NCI-H1105 treated with DMSO at 0.1 percent for 48 hours (cell line): ENCODE measurements around the gene GGPS1.
"Not testable (repeated sequence)": the region's sequence is repeated elsewhere in the genome, so short reads cannot be mapped to it uniquely, and the experiment has no call there.

Experiments used
- DNase-seq: peaks from one replicate; lab custom pipeline; 2025; lab: John Stamatoyannopoulos, UW

GGPS1 gene

DNA sequence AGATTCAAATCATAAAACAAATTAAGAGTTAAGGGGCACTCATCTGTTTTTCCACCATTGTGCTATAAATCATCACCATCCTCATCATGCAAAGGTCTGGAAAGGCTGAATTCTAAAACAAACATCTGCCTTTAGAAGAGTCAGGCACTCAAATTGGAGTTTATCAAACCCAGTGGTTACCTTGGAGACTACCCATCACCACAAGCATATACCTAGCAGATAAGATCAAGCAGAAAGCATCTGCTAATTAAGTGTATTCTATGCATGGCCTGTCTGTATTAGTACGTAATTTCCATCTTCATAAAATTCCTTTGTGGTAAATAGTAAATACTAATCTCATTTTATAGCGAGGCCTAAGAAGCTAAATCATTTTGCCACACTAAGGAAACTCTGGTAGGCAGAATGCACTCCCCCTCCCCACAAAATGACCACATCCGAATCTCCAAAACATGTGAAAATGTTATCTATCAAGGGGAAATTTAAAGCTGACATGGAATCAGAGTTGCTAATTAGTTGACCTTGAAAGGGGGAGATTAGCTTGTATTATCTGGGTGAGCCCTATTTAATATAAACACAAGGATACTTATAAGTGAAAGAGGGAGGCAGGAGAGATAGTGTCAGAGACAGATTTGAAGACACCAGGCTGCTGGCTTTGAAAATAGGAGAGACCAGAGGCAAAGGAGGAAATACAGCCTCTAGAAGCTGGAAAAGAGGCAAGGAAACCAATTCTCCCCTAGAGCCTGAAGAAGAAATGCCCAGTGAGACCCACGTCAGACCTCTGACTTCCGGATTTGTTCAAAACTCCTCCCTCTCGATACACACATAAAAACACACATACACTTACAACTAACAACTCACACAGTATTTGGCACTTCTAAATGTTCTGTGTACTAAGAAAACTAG is 23.6 kb upstream of the GGPS1 start:
- DNase-seq, result no peak

DNA sequence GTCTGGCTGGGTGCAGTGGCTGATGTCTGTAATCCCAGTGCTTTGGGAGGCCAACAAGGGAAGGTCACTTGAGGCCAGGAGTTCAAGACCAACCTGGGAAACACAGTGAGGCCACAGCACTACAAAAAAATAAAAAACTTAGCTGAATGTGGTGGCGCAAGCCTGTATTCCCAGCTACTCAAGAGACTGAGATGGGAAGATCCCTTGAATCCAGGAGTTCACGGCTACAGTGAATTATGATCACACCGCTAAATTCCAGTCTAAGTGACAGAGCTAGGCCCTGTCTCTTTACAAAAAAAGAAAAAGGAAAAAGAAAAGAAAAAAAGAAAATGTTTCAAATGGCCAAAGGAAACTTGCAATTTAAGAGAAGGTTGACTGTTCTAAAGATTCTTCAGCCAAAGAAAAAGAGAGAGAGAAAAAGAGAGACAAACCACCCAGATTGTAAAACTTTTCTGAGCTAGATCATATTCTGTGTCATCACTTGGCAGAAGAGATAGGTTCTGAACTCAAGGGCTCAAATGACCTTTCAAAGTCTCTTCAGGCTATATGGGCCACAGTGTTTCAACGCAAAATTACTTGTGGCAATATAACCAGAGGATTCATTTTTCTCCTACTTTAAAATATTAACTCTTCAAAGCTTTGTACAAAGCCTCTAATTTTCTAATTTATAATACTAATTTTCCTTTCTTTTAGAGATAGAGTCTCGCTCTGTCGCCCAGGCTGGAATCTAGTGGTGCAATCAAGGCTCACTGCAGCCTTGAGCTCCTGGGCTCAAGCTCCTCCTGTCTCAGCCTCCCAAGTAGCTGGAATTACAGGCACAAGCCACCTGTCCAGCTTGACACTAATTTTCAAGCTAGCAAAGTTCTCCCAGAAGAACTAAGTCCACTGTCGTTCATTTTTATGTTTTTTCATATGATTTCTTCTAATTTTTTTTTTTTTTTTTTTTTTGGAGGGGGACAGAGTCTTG is 20.9 kb upstream of the GGPS1 start:
- DNase-seq, result no peak

DNA sequence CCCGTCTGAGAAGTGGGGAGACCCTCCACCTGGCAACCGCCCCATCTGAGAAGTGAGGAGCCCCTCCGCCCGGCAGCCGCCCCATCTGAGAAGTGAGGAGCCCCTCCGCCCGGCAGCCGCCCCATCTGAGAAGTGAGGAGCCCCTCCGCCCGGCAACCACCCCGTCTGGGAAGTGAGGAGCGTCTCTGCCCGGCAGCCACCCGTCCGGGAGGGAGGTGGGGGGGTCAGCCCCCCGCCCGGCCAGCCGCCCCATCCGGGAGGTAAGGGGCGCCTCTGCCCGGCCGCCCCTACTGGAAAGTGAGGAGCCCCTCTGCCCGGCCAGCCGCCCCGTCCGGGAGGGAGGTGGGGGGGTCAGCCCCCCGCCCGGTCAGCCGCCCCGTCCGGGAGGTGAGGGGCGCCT is 19.2 kb upstream of the GGPS1 start:
- not testable (repeated sequence) for DNase-seq

DNA sequence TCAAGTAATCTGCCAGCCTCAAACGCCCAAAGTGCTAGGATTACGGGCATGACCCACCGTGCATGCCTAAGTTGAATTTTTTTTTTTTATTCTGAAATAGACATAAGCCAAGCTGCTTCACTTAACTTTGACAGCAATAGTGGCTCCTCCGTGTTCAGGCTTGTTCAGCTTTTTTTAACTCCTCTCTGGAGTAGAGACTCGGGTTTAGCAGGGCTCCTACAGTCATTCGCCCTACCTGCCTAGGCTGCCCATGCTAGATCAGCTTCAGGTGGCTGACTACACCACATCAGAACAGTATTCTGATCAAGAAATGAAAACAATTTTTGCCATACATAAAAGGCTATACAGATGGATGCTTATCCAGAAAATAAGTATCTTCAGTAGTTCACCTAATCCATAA is 15.1 kb upstream of the GGPS1 start:
- no peak for DNase-seq

DNA sequence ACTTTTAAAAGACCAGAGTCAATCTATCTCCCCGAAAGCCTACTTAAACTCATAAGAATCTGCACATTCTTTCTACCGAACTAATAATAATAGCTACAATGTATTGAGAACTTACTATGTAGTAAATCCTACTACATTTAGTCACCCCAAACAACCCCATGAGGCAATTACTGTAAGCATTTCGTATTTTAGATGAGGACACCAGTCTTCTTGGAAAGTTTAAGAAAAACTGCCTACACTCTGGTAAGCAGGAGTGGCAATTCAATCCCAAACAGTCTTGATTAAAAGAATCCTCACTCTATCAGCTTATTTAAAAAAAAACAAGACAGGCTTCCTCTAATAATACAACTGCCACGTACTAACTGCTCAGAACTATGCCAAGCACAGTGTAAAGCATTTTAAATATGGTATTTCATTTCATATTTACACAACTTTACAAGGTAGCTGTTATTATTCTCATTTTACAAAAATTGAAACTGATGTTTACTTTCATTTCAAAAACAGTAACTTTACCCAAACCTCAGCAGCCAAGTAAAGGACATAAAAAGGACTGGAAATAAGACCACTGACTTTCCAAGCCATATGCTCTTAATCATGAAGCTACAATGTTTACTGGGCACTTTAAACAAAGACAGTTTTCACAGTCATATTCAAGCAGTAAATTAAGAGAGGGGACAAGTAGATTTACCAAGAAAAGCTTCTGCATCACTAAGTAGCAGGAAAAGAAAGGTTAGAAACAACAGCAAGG is 14.3 kb upstream of the GGPS1 start:
- no peak for DNase-seq

DNA sequence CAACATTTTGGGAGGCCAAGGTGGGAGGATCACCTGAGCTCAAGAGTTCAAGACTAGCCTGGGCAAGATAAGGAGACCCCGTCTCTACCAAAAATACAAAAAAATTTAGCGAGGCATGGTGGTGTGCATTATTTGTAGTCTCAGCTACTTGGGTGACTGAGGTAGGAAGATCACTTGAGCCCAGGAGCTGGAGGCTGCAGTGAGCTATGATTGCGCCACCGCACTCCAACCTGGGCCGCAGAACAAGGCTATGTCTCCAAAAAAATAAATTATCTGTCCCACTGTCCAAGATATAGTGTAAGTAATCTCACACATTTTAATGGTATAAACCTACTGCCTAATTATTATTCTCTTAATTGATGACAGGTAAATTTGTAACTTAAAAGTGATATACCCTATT is 13.2 kb upstream of the GGPS1 start:
- no peak for DNase-seq

DNA sequence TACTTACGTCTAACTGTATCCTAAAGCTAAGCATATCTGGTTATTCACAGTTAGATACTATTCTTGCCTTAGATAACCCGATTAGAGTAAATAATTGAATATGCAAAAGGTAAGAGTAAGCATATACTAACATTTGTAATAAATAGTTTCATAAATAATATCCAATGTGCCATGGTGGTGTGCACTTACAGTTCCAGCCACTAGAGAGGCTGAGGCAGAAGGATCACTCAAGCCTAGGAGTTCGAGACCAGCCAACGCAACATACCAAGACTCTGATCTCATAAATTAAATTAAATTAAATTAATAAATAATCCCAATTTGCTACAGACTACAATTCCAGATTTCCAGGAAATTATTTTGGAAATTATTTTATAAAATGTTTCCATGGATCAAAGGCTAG is 12.6 kb upstream of the GGPS1 start:
- DNase-seq, result no peak

DNA sequence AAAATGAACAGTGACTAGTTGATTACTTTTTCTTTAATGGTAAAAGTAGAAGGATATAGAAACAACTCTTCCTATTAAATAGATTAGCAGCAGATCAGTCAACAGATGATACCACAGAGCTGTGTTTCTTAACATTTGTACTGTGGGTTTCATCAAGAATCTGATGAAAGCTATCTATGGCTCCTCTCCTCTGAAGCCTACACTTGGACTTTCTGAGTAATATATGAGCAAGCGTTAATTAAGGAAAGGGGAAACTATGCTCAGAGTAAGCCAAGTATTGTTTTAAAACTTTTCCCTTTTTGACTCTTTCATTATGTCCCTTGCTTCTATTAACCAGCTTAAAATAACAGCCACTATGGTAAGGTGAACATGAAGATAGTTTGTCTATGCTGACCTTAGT is 11.2 kb upstream of the GGPS1 start:
- no peak for DNase-seq

DNA sequence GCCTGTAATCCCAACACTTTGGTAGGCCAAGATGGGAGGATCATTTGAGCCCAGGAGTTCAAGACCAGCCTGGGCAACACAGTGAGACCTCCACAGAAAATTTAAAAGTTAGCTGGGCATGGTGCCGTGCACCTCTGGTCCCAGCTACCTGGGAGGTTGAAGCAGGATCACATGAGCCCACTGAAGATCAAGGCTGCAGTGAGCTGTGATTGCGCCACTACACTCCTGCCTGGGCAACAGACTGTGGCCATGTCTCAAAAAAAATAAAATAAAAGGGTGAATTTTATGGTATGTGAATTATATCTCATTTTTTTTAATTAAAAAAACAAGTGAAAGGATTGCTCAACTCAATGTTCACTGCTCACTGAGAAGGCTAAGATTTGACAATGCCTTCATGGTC is 9.1 kb upstream of the GGPS1 start:
- no peak for DNase-seq

DNA sequence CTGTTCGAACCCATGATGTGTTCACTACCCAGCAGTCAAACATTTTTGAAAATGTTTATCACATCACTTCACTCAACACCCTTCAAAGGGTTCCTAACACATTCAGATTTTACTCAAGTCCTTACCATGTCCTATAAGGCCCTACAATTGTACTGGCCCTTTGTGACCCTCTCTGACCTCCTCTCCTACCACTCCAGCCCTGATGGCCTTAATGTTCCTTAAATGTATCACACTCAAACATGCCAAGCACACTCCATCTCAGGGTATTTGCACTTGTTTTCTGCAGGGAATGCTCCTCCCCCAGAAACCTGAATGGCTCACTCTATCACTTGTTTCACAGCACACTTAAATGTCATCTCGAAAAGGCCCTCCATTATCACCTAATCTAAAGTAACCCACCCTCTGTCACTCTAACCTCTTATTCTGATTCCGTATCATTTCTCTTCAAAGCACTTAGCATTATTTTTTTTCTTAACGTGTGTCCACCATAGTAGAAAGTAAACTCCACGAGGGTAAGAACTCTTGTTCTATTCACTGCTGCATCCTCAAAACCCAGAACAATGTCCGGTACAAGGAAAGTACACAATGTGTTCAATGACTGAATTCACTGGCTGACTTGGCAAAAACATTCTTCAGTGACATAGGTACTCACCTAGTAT is 7.7 kb upstream of the GGPS1 start:
- DNase-seq, result no peak

DNA sequence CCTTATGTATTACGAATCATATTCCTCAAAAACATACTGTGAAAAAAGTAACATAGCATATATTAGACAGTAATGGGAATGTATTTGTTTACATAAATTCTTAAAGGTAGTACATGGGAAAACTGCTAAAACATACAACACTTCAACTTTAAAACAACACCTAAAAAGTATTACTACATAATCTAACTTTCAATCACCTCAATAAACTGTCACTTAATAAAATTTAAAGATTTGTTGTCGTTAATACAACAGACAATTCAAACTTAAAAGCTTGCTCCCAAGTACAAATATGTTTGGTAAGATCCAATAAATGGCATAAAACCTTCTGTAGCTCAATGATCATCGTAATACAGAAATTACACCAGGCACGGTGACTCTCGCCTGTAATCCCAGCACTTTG is 4.1 kb upstream of the GGPS1 start:
- DNase-seq, result no peak

DNA sequence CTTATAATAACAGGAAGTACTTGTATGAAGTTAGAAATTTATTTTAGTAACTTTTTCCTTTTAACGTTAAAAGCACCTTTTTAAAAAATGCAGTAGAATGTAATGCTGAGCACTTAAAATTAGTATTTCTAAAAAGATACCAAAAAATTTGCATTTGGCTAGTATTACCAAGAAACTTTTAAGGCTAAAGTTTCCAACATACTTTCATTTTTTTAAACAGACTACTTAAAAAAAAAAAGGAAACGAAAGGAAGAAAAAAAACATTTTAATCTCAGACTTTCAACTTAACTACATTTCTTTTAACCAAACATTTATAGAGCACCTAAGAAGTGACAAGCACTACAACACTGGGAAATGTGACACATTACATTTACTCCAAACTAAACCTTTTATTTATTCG is 3.2 kb upstream of the GGPS1 start:
- no peak for DNase-seq

DNA sequence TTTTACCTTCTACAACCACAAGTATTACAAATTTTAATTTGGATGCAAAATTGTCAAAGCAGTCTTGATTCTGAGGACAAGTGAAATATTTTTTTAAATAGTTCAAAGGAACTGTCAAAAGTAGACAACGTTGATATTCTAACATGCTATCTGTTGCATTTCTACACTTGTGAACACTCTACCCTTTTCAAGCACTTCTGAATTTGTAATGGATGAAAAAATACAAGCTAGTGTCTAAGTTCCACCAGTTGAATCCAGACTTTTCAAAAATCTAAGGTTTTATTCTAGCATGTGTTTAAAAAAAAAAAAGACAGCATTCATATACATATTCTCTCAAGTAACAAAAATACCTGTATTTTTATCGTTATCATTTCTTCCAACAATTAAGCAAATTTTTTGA is 2.5 kb upstream of the GGPS1 start:
- DNase-seq, result no peak

DNA sequence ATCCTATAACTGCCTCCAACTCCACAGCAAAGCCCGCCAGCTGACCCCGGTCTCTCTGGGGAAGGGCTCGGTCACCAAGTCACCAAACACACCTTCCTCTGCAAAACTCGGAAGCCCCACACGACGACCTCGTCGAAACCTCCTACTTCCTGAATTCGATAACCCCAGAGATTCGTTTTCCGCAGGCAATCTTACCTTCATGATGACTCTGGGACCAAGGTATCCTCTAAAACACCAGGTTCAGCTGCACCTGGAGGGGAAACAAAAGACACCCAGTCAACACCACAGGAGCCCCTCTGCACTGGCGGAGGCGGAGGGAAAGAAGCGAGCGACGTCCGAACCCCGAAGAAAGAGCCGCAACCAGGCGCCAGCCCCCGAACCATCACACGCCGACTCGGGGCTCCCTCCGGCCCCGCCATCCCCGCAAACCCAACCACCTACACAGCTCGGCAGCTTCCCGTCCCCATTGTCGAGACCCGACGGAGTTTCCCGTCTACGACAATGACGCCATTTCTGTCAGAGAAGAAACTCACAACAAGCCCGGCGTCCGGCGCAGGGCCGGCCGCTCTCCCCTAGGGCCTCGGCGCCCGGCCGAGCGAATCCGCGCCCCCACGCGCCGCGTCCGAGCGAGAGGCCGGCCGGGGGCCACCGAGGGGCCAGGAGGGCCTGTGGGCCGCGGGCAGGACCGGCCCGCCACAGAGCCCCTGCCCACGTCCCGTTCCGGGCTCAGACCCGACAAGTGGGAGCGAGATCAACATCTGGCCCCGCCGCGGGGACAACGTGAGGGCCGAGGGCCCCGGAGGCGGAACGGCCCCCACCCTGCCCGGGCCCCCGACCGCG is 1.4 kb upstream of the GGPS1 start:
- DNase-seq, result peak; percentile 78

DNA sequence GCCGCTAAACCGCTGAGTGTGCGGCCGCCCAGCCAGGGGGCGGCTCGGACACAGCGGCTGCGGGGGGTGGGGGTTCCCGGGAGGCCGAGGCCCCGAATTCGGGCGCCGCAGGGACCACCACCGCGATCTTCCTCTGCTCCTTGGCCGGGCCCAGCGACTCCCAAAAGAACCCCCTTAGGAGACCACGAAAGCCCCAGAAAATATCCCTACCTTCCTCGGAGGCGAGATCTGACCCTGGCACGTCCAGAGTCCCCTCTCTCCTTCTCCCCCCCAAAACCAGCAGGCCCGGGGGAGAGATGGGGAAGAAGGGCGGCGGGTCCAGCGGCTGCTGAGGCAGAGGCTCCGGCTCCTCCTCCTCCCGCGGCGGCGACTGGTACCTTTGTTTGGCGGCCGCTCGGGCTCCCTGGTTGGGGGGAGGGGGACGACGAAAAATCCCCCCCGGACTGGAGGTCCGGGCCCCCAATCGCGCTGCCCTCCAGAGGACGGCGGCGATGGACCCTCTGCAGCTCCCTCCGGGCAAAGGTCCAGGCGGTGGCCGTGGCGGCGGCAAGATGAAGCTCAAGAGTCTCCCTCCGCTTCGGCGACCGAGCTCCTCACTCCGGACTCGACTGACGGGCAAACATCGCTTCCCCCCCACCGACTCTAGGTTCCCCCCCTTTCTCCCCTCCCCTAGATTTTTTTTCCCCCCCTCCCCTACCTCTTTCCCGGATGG is 655 bp upstream of the GGPS1 start, which contains the start of gene ARID4B:
Gene ARID4B (minus strand): TSS at position 621 of the 712 bp plus-strand sequence. CDS start 1,260 bp downstream, outside the sequence.
- no peak for DNase-seq

DNA sequence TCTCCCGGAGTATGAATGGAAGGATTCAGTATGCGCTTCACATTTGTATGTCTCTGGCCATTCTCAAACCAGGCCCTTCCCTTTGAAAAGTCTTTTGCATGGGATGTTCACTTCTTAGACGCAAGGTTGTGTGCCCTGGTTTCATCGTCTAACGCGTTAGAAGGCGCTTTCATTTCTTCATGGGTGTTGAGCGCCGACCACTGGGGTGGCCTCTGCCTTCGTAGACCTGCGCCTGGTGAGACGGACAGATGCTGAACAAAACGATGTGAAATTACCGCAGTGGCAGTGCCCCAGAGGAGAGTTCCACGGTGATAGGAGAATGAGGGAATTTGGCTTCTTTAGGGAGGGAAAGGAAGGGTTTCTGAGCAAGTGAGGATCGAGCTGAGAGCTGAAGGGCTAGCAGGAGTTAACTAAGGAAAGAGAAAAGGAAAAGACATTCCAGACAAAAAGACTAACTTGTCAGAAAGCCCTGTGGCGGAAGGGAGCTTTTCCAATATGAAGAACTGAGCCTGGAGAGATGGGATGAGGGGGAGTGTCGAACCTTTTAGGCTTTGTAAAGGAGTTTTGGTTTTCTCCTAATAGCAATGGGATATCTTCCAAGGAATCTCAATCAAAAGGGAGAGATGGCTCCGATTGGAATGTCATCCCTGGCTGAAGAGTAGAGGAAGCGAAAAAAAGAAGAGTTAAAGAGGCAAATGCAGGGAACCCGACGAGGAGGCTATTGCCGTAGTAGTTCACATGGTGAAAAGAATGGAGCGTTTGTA is 951 bp downstream of the GGPS1 start:
- DNase-seq, result peak; percentile 19

DNA sequence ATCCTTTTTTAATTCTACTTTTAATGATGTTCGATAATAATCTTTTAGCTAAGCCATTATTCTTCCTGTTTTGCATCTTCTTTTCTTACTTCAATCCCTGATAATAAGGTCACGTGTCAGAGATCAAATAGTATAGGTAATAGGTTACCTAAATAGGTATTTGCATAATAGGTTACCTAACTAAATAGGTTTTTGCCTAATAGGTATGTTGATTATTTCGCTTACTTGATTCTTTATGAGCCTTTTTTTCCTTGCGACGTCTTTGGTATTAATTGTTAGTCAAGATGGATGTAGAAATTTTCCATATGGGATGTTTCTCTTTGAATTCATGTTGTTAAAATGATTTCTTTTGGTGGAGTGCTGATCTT is 2.5 kb downstream of the GGPS1 start:
- DNase-seq, result no peak

DNA sequence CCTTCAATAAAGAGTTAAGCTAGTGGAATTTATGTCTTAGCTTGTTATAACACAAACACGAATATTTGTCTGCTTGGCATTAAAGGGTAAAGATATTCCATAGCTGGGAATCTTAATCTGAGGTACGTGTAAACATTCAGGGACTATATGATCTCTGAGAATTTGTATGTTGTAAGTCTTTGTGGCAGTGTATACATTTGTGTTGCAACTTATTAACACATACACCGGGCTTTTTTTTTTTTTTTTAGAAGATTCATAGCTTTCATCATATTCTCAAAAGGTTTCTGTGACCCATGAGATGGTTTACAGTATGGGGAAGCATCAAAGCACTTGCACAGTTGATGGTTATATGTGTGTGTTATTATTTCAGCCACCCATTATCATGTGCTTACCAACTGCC is 3.0 kb downstream of the GGPS1 start:
- DNase-seq, result no peak

DNA sequence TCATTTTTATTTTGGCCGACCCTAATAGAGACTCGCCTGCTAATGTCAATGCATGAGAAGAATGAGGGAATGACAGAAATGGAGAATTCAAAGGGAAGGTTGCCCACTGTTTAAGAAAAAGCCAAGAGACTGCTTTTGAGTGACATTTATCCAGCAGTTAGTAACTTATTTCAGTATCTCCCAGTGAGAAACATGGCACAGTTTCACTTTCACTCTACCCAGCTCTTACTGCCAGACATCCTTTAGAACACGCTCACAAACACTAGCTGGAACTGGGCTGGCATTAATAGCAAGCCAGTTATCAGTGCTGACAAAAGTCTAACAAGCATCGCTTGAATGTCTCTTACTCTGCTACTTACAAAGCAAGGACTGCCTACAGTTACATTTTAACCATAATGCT is 8.5 kb downstream of the GGPS1 start:
- DNase-seq, result no peak
